ENCODE measurements around the gene FOXP1.

Gene FOXP1

DNA sequence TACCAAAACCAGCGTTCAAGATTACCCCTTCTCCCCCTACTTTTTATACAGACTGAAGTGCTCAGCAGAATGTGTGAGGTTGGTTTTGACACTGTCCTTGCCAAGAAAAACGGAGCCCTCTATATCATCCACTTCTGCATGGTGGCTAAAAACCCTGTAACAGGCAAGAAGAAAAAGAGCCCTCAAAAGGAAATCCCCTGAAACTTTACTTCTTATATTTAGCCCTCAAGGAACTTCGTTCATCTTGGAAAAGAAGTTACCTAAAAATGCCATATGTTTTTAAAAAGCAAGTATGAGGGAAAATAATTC is 473.6 kb downstream of the FOXP1 start:
- Histone ChIP-seq H2AFZ (ENCODE audit: low read length) (no peak overlapping the region), H3K4me3 (ENCODE audit: low read depth, low read length, poor library complexity, severe bottlenecking) (no peak overlapping the region), H3K79me2 (ENCODE audit: insufficient read depth, low read length) (peaks cover 35% of the 10 kb centered on the region), H3K4me2 (ENCODE audit: low read length) (no peak overlapping the region), H3F3A (ENCODE audit: insufficient read depth, low read length) (no peaks in the 10 kb centered on the region), H3K4me1 (ENCODE audit: insufficient read depth, low read length, severe bottlenecking) (no peaks in the 10 kb centered on the region), H3K9ac (ENCODE audit: low read length) (no peak overlapping the region), H3K27ac (ENCODE audit: low read depth, low read length, poor library complexity, severe bottlenecking) (no peak overlapping the region), H4K20me1 (ENCODE audit: insufficient read depth, low read length) (no peaks in the 10 kb centered on the region), H3K9me3 (ENCODE audit: low read length) (no peaks in the 10 kb centered on the region), H3K36me3 (ENCODE audit: insufficient read depth, low read length) (peaks cover 69% of the 10 kb centered on the region), H3K27me3 (ENCODE audit: insufficient read depth, low read length) (no peaks in the 10 kb centered on the region), H3K9me2 (ENCODE audit: low read depth, low read length) (no peaks in the 10 kb centered on the region)
- TF ChIP-seq, protein P1, sequence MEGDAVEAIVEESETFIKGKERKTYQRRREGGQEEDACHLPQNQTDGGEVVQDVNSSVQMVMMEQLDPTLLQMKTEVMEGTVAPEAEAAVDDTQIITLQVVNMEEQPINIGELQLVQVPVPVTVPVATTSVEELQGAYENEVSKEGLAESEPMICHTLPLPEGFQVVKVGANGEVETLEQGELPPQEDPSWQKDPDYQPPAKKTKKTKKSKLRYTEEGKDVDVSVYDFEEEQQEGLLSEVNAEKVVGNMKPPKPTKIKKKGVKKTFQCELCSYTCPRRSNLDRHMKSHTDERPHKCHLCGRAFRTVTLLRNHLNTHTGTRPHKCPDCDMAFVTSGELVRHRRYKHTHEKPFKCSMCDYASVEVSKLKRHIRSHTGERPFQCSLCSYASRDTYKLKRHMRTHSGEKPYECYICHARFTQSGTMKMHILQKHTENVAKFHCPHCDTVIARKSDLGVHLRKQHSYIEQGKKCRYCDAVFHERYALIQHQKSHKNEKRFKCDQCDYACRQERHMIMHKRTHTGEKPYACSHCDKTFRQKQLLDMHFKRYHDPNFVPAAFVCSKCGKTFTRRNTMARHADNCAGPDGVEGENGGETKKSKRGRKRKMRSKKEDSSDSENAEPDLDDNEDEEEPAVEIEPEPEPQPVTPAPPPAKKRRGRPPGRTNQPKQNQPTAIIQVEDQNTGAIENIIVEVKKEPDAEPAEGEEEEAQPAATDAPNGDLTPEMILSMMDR (IDR thresholded peaks at IDR 0.05; ENCODE audit: low read length) = no peak
- no peak for TF ChIP-seq EZH2 (IDR thresholded peaks at IDR 0.05; ENCODE audit: borderline replicate concordance, low read length)

GRCh38 chr3:71109241-71109976 is 474.1 kb downstream of the FOXP1 start:
- Histone ChIP-seq H3F3A (ENCODE audit: insufficient read depth, low read length) (no peaks in the 10 kb centered on the region), H3K27me3 (ENCODE audit: insufficient read depth, low read length) (no peaks in the 10 kb centered on the region), H2AFZ (ENCODE audit: low read length) (no peak overlapping the region), H3K9me3 (ENCODE audit: low read length) (no peaks in the 10 kb centered on the region), H3K4me3 (ENCODE audit: low read depth, low read length, poor library complexity, severe bottlenecking) (no peak overlapping the region), H4K20me1 (ENCODE audit: insufficient read depth, low read length) (no peaks in the 10 kb centered on the region), H3K4me2 (ENCODE audit: low read length) (no peak overlapping the region), H3K9me2 (ENCODE audit: low read depth, low read length) (no peaks in the 10 kb centered on the region), H3K4me1 (ENCODE audit: insufficient read depth, low read length, severe bottlenecking) (no peaks in the 10 kb centered on the region), H3K27ac (ENCODE audit: low read depth, low read length, poor library complexity, severe bottlenecking) (no peak overlapping the region), H3K36me3 (ENCODE audit: insufficient read depth, low read length) (peaks cover 73% of the 10 kb centered on the region), H3K9ac (ENCODE audit: low read length) (no peak overlapping the region), H3K79me2 (ENCODE audit: insufficient read depth, low read length) (peaks cover 33% of the 10 kb centered on the region)
- TF ChIP-seq, protein P1 (IDR thresholded peaks at IDR 0.05; ENCODE audit: low read length) = no peak
- no peak for TF ChIP-seq EZH2 (IDR thresholded peaks at IDR 0.05; ENCODE audit: borderline replicate concordance, low read length)

GRCh38 chr3:71107926-71108325 is 475.6 kb downstream of the FOXP1 start:
- Histone ChIP-seq H3K27ac (ENCODE audit: low read depth, low read length, poor library complexity, severe bottlenecking) (no peak overlapping the region), H3F3A (ENCODE audit: insufficient read depth, low read length) (no peaks in the 10 kb centered on the region)

More at GRCh38 chr3:71107926-71108325, 475.6 kb downstream of the FOXP1 start:
- no peak overlapping the region for H3K4me2 ChIP-seq (ENCODE audit: low read length)
- no peak overlapping the region for H3K4me3 ChIP-seq (ENCODE audit: low read depth, low read length, poor library complexity, severe bottlenecking)
- H4K20me1 ChIP-seq (ENCODE audit: insufficient read depth, low read length) = no peaks in the 10 kb centered on the region
- TF ChIP-seq EZH2 (IDR thresholded peaks at IDR 0.05; ENCODE audit: borderline replicate concordance, low read length) = no peak
- TF ChIP-seq, protein P1 (IDR thresholded peaks at IDR 0.05; ENCODE audit: low read length) = no peak
- peaks cover 83% of the 10 kb centered on the region for H3K36me3 ChIP-seq (ENCODE audit: insufficient read depth, low read length)
- H3K9me3 ChIP-seq (ENCODE audit: low read length) = no peaks in the 10 kb centered on the region
- H2AFZ ChIP-seq (ENCODE audit: low read length) = no peak overlapping the region
- H3K9me2 ChIP-seq (ENCODE audit: low read depth, low read length) = no peaks in the 10 kb centered on the region
- H3K4me1 ChIP-seq (ENCODE audit: insufficient read depth, low read length, severe bottlenecking) = no peaks in the 10 kb centered on the region
- peaks cover 32% of the 10 kb centered on the region for H3K79me2 ChIP-seq (ENCODE audit: insufficient read depth, low read length)
- H3K9ac ChIP-seq (ENCODE audit: low read length) = no peak overlapping the region
- no peaks in the 10 kb centered on the region for H3K27me3 ChIP-seq (ENCODE audit: insufficient read depth, low read length)
